ENCODE data around the gene RNU1-4. TPM values are rescaled to one million over a fixed set of nuclear protein-coding genes. Genes with fewer than 3 reads are reported as not detected.
"Not testable (repeated sequence)": the region's sequence is repeated elsewhere in the genome, so short reads cannot be mapped to it uniquely, and the experiment has no call there.

Gene RNU1-4
- polyA plus RNA-seq, 1 donor, result 3.2 TPM

DNA sequence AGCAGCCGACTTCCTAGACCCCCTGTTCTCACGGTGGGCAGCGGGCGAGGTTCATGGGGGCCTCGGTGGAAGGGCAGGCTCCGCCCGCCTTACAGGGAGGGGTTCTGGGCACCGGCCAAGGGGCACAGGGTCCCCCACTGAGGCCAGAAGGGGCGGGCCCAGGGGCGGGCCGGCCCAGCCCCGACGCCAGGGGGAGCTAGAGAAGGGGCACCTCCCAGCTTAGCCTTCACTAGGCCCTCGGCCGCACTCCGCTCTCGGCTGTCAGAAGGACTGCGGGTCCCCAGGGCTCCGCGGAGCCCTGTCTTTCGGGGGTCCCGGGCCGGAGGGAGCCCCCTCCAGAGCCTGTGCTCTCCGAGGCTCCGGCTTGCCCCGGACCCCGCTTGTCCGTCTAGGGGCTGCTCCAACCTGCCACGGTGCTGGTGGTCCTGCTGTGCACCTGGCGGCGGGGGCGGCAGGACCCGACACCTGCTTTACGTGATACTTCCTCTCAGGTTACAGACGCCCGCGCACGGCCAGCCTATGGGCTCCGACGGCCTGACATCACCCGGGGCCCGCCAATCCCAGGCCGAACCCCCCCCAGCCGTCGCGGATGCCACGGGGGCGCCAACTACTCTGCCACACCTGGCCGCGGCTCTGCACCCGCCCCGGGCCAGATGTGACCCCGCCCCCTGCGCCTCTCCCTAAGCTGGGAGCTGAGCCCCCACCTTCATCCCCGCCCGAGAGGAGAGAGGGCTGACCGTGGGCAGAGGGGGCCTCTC lies 40.0 kb upstream of the RNU1-4 start:
- H3K27me3 ChIP-seq (ENCODE audit: control insufficient read depth, insufficient read depth, low read length); H3K9me3 ChIP-seq (ENCODE audit: control insufficient read depth, low read depth, low read length); H3K36me3 ChIP-seq (ENCODE audit: control insufficient read depth, insufficient read depth, low read length); DNase-seq; H3K27ac ChIP-seq (ENCODE audit: low read length); H3K4me3 ChIP-seq (ENCODE audit: low read length); H3K4me1 ChIP-seq (ENCODE audit: control insufficient read depth, insufficient read depth, low read length): not testable (repeated sequence)
- WGBS (ENCODE audit: insufficient coverage, low lambda C conversion rate), result no CpG with 5 or more reads among the region's 57 CpGs

DNA sequence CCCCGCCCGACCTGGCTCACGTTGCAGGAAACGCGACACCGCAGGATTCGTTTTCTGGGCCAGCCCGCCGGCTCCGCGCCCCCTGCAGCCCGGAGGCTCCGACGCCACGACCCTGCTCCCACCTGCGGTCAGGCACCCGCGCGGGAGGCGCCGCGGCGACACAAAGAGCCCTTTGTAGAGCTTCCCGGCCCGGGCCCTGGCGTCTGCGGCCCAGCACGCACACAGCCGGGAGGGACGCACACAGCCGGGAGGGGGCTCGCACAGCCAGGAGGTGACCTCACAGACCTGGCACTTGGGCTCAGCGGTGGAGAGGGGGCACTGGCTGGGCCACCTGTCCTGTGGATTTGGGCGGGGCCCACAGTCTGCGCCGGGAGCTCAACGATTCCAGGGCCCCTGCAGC lies 39.1 kb upstream of the RNU1-4 start:
- not testable (repeated sequence) for DNase-seq; H3K4me3 ChIP-seq (ENCODE audit: low read length); H3K27ac ChIP-seq (ENCODE audit: low read length); H3K36me3 ChIP-seq (ENCODE audit: control insufficient read depth, insufficient read depth, low read length); H3K4me1 ChIP-seq (ENCODE audit: control insufficient read depth, insufficient read depth, low read length); H3K9me3 ChIP-seq (ENCODE audit: control insufficient read depth, low read depth, low read length); H3K27me3 ChIP-seq (ENCODE audit: control insufficient read depth, insufficient read depth, low read length)
- WGBS (ENCODE audit: insufficient coverage, low lambda C conversion rate), result no CpG with 5 or more reads among the region's 37 CpGs

DNA sequence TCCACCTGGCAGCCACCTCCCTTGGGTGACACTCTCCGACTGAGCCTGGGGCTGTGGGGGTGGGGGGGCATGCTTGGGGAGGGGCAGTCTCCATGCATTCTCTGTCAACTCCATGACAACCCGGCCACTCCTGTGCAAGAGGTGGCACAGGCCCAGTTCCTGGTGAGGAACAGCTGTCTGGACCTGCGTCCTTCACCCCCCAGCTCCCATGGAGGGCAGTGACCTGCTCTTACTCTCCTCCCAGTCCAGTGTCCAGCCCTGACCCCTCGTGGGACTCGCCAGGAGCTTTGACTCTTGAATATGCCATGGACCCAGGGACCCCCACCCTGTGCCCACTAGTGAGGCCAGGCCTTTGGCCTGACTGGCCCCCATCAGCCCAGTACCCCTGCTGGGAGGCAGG lies 38.0 kb upstream of the RNU1-4 start:
- not testable (repeated sequence) for H3K4me1 ChIP-seq (ENCODE audit: control insufficient read depth, insufficient read depth, low read length); H3K27ac ChIP-seq (ENCODE audit: low read length); H3K36me3 ChIP-seq (ENCODE audit: control insufficient read depth, insufficient read depth, low read length); H3K4me3 ChIP-seq (ENCODE audit: low read length); DNase-seq; H3K9me3 ChIP-seq (ENCODE audit: control insufficient read depth, low read depth, low read length); H3K27me3 ChIP-seq (ENCODE audit: control insufficient read depth, insufficient read depth, low read length)
- no CpG with 5 or more reads among the region's 5 CpGs for WGBS (ENCODE audit: insufficient coverage, low lambda C conversion rate)

DNA sequence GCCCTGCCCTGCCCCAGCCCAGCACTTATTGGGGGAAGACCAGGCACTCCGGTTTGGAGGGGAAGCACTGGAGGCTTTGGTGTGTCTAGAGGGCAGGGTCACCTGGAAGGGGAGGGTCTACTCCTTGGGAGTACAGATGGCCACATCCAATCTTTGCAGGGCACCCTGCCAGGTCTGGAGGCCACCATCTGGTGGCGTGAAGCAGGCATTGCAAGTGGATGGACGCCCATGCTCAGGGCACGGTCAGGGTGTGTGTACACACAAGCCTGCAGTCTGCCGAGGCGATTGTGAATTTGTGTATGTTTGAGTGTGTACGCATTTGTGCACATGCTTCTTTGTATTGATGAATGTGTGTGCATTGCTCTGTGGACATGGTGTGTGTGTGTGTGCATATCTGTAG lies 37.2 kb upstream of the RNU1-4 start:
- not testable (repeated sequence) for H3K36me3 ChIP-seq (ENCODE audit: control insufficient read depth, insufficient read depth, low read length); H3K27me3 ChIP-seq (ENCODE audit: control insufficient read depth, insufficient read depth, low read length); DNase-seq; H3K9me3 ChIP-seq (ENCODE audit: control insufficient read depth, low read depth, low read length); H3K27ac ChIP-seq (ENCODE audit: low read length); H3K4me3 ChIP-seq (ENCODE audit: low read length); H3K4me1 ChIP-seq (ENCODE audit: control insufficient read depth, insufficient read depth, low read length)
- no CpG with 5 or more reads among the region's 7 CpGs for WGBS (ENCODE audit: insufficient coverage, low lambda C conversion rate)

DNA sequence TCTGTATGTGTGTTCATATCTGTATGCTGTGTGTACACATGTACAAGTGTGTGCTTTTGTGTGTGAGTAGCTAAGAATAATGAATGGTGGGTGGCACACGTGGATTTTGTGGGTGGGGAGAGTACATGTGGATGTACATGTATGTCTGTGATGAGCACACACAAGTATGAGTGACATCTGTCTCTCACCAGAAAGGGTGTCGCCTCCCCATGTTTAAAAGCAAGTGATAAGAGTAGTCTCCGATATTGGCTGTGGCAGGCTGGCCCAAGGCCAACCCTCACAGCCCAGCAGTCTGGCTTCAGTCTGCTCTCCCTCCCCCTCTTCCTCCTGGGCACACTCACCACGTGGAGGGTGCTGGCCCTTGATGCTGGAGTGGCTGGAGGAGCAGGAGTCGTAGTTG lies 36.7 kb upstream of the RNU1-4 start:
- not testable (repeated sequence) for H3K27me3 ChIP-seq (ENCODE audit: control insufficient read depth, insufficient read depth, low read length); H3K36me3 ChIP-seq (ENCODE audit: control insufficient read depth, insufficient read depth, low read length); DNase-seq; H3K9me3 ChIP-seq (ENCODE audit: control insufficient read depth, low read depth, low read length); H3K4me1 ChIP-seq (ENCODE audit: control insufficient read depth, insufficient read depth, low read length); H3K4me3 ChIP-seq (ENCODE audit: low read length); H3K27ac ChIP-seq (ENCODE audit: low read length)
- whole genome bisulfite sequencing (ENCODE audit: insufficient coverage, low lambda C conversion rate), result no CpG with 5 or more reads among the region's 5 CpGs

DNA sequence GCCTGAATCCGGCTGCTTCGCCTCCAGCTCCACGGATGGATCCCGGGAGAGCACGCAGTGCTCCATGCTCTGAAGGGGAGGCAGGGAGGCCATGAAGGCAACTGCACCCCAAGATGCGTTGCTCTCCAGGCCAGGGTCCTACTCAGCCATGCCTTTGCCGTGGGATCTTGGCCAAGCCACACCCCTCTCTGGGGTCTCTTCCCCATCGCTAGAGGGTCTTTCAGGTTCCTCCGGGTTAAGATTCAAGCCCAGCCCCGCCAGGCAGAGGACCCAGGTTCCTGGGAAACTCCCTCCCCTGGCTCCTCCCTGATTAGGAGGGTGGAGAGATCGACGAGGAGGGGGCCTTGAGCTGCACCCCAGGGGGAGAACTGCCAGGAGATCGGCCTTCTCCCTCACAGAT lies 36.2 kb upstream of the RNU1-4 start:
- H3K36me3 ChIP-seq (ENCODE audit: control insufficient read depth, insufficient read depth, low read length); DNase-seq; H3K9me3 ChIP-seq (ENCODE audit: control insufficient read depth, low read depth, low read length); H3K27ac ChIP-seq (ENCODE audit: low read length); H3K4me3 ChIP-seq (ENCODE audit: low read length); H3K27me3 ChIP-seq (ENCODE audit: control insufficient read depth, insufficient read depth, low read length); H3K4me1 ChIP-seq (ENCODE audit: control insufficient read depth, insufficient read depth, low read length): not testable (repeated sequence)
- WGBS (ENCODE audit: insufficient coverage, low lambda C conversion rate), result no CpG with 5 or more reads among the region's 13 CpGs

DNA sequence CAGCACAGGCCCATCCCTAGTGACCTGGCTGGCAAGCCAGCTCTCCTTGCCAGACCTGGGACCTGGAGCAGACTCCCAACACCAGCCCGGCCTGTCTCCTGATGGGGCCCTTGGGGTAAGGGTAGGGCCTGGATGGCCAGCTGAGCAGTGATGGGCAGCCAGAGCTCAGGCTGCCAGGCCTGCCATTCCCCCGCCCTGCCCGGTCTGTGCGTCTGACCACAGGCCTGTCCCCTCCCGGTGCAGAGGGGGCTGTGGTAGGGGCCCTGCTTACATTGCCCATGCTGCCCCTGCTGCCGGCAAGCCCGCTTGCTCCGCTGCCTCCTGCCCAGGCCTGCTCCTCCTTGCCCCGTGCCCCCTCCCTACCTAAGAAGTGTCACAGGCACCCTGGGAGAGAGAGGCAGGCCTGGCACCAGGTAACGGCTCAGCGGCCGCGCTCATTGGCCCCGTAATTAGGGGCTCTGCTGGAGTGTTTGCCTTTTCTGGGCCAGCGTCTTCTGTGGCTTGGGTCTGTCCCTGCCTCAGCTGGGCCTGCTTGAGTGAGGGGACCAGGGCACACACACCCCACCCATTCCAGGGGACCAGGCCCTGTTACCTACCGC lies 35.7 kb upstream of the RNU1-4 start:
- not testable (repeated sequence) for H3K4me3 ChIP-seq (ENCODE audit: low read length); H3K27ac ChIP-seq (ENCODE audit: low read length); H3K4me1 ChIP-seq (ENCODE audit: control insufficient read depth, insufficient read depth, low read length); H3K36me3 ChIP-seq (ENCODE audit: control insufficient read depth, insufficient read depth, low read length); H3K9me3 ChIP-seq (ENCODE audit: control insufficient read depth, low read depth, low read length); H3K27me3 ChIP-seq (ENCODE audit: control insufficient read depth, insufficient read depth, low read length); DNase-seq
- no CpG with 5 or more reads among the region's 16 CpGs for WGBS (ENCODE audit: insufficient coverage, low lambda C conversion rate)

DNA sequence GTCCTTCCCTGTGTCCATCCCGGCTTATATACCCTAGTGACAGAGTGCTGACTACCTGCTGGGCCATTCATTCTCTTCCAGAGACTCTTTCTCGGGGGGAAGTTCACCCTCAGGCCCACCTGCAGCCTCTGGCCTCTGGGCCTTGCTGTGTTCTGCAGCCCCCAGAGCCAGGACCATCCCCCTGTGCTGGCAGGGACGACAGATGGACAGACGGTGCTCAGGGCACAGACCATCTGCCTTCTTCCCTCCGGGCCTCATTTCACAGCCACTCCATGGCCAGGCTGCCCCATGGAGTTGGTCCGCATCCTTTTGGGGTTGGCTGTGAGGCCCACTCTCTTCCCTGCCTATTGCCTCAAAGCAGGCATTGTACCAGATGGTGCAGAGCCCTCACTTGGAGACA lies 34.0 kb upstream of the RNU1-4 start:
- not testable (repeated sequence) for DNase-seq; H3K27me3 ChIP-seq (ENCODE audit: control insufficient read depth, insufficient read depth, low read length); H3K9me3 ChIP-seq (ENCODE audit: control insufficient read depth, low read depth, low read length); H3K36me3 ChIP-seq (ENCODE audit: control insufficient read depth, insufficient read depth, low read length); H3K4me1 ChIP-seq (ENCODE audit: control insufficient read depth, insufficient read depth, low read length); H3K27ac ChIP-seq (ENCODE audit: low read length); H3K4me3 ChIP-seq (ENCODE audit: low read length)
- no CpG with 5 or more reads among the region's 6 CpGs for WGBS (ENCODE audit: insufficient coverage, low lambda C conversion rate)

DNA sequence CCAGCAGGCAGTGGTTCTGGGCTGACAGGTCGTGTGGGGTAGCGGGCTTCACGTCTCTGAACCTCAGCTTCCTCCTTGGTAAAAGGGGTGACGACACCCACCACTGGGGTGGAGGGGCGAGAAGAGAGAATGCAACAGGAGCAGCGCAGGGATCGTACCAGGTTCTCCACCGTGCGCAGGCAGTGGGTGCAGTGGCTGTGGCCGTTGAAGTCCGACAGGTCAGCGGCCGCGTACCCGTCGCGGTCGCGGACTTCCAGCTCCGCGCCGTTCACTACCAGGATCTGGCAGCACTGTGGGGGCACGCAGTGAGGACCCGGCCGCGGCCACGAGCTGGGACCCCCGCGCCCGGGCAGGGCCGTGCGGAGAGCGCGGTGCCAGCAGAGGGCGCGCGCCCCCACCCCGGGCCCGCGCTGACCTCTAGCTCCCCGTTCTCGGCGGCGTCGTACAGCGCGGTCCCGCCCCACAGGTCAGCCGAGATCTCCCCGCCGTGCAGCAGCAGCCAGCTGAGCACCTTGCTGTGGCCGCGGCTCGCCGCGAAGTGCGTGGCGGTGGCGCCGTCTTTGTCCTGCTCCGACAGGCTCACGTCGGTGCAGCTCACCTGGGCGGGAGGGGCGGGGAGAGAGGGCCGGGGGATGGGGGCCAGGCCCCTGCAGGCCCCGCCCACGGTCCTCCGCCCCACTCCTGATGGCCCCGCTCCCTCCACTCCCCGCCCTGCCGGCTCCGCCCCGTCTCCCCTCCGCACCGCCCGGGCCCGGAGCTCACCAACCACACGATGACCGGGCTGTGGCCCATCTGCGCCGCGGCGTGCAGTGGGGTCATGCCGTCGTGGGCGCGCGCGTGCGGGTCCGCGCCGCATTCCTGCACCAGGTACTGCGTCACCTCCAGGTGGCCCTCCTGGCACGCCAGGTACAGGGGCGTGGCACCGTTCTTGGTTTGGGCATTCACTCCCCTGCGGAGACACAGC lies 32.9 kb upstream of the RNU1-4 start:
- not testable (repeated sequence) for DNase-seq; H3K36me3 ChIP-seq (ENCODE audit: control insufficient read depth, insufficient read depth, low read length); H3K4me1 ChIP-seq (ENCODE audit: control insufficient read depth, insufficient read depth, low read length); H3K4me3 ChIP-seq (ENCODE audit: low read length); H3K27ac ChIP-seq (ENCODE audit: low read length); H3K27me3 ChIP-seq (ENCODE audit: control insufficient read depth, insufficient read depth, low read length); H3K9me3 ChIP-seq (ENCODE audit: control insufficient read depth, low read depth, low read length)
- WGBS (ENCODE audit: insufficient coverage, low lambda C conversion rate), result no CpG with 5 or more reads among the region's 99 CpGs

DNA sequence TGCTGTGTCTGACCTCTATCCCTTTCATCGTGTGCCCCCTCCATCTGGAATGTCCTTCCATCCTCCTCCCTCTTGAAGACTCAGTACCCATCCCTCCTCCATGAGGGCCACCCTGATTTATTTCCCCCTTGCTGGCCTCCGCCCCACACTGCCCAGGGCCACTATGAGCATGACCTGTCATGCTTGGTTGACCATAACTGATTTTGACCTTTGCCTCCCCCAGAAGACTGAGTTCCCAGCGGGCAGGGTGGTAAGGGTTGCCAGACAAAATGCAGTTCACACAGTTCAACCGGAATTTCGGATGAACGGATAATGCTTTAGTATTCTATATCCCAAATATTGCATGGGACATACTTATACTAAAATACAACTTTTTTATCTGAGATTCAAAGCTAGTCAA lies 31.6 kb upstream of the RNU1-4 start:
- WGBS (ENCODE audit: insufficient coverage, low lambda C conversion rate), result no CpG with 5 or more reads among the region's 6 CpGs
- not testable (repeated sequence) for H3K27me3 ChIP-seq (ENCODE audit: control insufficient read depth, insufficient read depth, low read length); DNase-seq; H3K9me3 ChIP-seq (ENCODE audit: control insufficient read depth, low read depth, low read length); H3K27ac ChIP-seq (ENCODE audit: low read length); H3K4me3 ChIP-seq (ENCODE audit: low read length); H3K36me3 ChIP-seq (ENCODE audit: control insufficient read depth, insufficient read depth, low read length); H3K4me1 ChIP-seq (ENCODE audit: control insufficient read depth, insufficient read depth, low read length)
